OCI-LY3 (cell line): ENCODE measurements around the gene RAD51.

Experiments used
- H2AFZ ChIP-seq: fragments of 200-600, 300-600 bp; shearing (Covaris generic); 2 replicates; pipeline ENCODE4 v1.6.0; 2014; ENCODE audit warnings: antibody characterized with exemption, low read depth, low read length
- H3K27ac ChIP-seq: fragments of 200-600, 300-600 bp; sonication (generic); 2 replicates; pipeline ENCODE4 v1.5.1; 2014; ENCODE audit warnings: mild to moderate bottlenecking, low read length, moderate library complexity, mixed read lengths
- H3K27me3 ChIP-seq: fragments of 200-600, 300-600 bp; sonication (generic); 2 replicates; pipeline ENCODE4 v1.6.1; 2014; ENCODE audit warnings: low read depth, low read length, mixed read lengths
- H3K36me3 ChIP-seq: fragments of 200-600, 300-600 bp; sonication (generic); replicated peaks from 2 replicates; pipeline ENCODE3; 2014; ENCODE audit warnings: low read depth, low read length, mixed read lengths
- H3K4me1 ChIP-seq: fragments of 300-600, 200-600 bp; sonication (generic); 2 replicates; pipeline ENCODE4 v1.6.1; 2014; ENCODE audit warnings: low read length, mixed read lengths
- H3K4me2 ChIP-seq: fragments of 200-600, 300-600 bp; sonication (generic); 2 replicates; pipeline ENCODE4 v1.6.1; 2014; ENCODE audit warnings: low read length, mixed read lengths
- H3K4me3 ChIP-seq: fragments of 300-600, 200-600 bp; sonication (generic); 2 replicates; pipeline ENCODE4 v1.5.1; 2014; ENCODE audit warnings: antibody characterized with exemption, mild to moderate bottlenecking, low read length, moderate library complexity
- H3K79me2 ChIP-seq: fragments of 300-600, 200-600 bp; shearing (Covaris generic); 2 replicates; pipeline ENCODE4 v1.6.1; 2014; ENCODE audit warnings: mild to moderate bottlenecking, low read length, mixed read lengths
- H3K9ac ChIP-seq: fragments of 300-600, 200-600 bp; shearing (Covaris generic); 2 replicates; pipeline ENCODE4 v1.6.0; 2014; ENCODE audit warnings: mild to moderate bottlenecking, low read length, moderate library complexity
- H3K9me3 ChIP-seq: fragments of 200-600, 300-600 bp; shearing (Covaris generic); 2 replicates; pipeline ENCODE4 v1.6.1; 2014; ENCODE audit warnings: low read length, mixed read lengths; ENCODE audit not compliant: insufficient read depth
- H4K20me1 ChIP-seq: fragments of 200-600, 300-600 bp; sonication (generic); 2 replicates; pipeline ENCODE4 v1.6.1; 2016; ENCODE audit warnings: low read length, mixed read lengths; ENCODE audit not compliant: insufficient read depth
- CTCF ChIP-seq: fragments of 200-600, 300-600 bp; sonication (generic); IDR thresholded peaks from 2 replicates; pipeline ENCODE4 v1.5.1; 2014; ENCODE audit warnings: antibody characterized with exemption, low read length, low read depth
- EZH2phosphoT487 ChIP-seq: fragments of 200-600 bp; shearing (Covaris generic); IDR thresholded peaks from 2 replicates; pipeline ENCODE4 v1.6.1; 2018; ENCODE audit warnings: antibody characterized with exemption, mixed run types, low read depth

RAD51 gene

DNA sequence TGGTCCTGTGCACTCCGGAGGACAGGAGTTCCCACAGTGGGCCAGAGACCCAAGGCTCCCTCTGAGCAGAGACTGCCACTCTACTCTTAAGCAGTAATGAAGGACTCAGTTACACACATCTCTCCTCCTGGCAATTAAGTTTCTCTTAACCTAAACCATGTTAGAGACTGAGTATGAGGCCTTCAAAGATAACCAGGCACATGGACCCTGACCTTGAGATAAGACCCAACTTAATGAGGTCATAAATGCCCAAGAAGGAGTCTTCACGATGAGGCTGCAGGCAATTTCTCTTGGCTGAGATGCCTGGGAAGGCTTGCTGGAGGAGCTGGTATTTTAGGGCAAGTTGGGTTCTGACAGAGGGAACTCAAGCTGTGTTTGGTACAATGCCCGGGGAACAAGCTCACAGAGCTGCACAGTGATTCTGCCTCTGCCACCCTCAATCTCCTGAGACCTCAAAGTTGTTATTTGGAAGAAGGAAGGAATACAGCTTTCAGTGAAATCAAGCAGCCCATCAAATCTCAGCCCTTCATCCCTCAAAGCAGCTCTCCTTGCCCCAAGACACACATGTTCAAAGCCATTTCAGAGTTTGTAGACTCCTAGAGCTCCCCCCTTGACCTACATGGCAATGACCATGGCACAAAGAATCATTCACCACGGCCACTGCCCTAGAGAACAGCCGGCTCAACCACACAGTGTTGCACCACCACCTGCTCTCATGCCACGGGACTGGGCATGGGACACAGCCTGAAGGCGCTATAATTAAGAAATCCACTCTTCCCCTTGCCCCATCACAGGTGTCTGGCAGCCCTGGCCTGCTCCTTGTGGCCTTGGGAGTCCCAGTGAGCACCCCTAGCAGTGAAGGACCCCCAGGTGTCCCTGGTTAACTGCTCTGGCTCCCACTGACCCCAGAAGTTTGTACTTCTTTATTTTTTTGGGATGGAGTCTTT lies 53.0 kb downstream of the RAD51 start:
- Histone ChIP-seq H3K27ac (no peak overlapping the region), H3K4me1 (peaks cover 24% of the 10 kb centered on the region), H3K79me2 (peaks cover 18% of the 10 kb centered on the region), H3K4me3 (no peak overlapping the region), H3K4me2 (no peak overlapping the region), H2AFZ (no peak overlapping the region), H3K36me3 (peaks cover 47% of the 10 kb centered on the region), H3K9me3 (no peaks in the 10 kb centered on the region), H3K9ac (no peak overlapping the region), H4K20me1 (no peaks in the 10 kb centered on the region), H3K27me3 (no peaks in the 10 kb centered on the region)
- TF ChIP-seq EZH2phosphoT487 (no peak), CTCF (no peak)

DNA sequence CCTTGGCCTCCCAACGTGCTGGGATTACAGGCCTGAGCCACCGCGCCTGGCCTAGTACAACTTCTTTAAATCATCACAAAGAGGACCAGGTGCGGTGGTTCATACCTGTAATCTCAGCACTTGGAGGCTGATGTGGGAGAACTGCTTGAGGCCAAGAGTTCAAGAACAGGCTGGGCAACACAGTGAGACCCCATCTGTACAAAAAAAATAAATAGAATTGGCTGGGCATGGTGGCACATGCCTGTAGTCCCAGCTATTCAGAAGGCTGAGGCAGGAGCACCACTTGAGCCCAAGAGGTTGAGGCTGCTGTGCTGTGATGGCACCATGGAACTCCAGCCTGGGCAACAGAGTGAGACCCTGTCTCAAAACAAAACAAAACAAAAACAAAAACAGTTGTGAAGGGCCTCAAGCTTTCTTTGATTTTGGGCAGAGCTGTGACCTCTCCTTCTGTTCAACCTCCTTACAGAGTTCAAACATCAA lies 54.2 kb downstream of the RAD51 start:
- no peak overlapping the region for H2AFZ ChIP-seq
- H3K4me2 ChIP-seq, result no peak overlapping the region
- H3K27ac ChIP-seq, result no peak overlapping the region
- TF ChIP-seq EZH2phosphoT487 (no peak), CTCF (no peak)
- peaks cover 29% of the 10 kb centered on the region for H3K79me2 ChIP-seq
- H3K4me1 ChIP-seq, result peaks cover 22% of the 10 kb centered on the region
- peaks cover 39% of the 10 kb centered on the region for H3K36me3 ChIP-seq
- H3K9me3 ChIP-seq, result no peaks in the 10 kb centered on the region
- H3K9ac ChIP-seq, result no peak overlapping the region
- no peaks in the 10 kb centered on the region for H3K27me3 ChIP-seq
- no peak overlapping the region for H3K4me3 ChIP-seq
- no peaks in the 10 kb centered on the region for H4K20me1 ChIP-seq

GRCh38 chr15:40750885-40751284 lies 55.9 kb downstream of the RAD51 start:
- Histone ChIP-seq H3K79me2 (peaks cover 37% of the 10 kb centered on the region), H3K9ac (no peak overlapping the region), H3K36me3 (peaks cover 34% of the 10 kb centered on the region), H2AFZ (no peak overlapping the region), H3K27ac (no peak overlapping the region), H3K4me1 (peaks cover 23% of the 10 kb centered on the region), H3K4me3 (no peak overlapping the region), H3K4me2 (no peak overlapping the region), H4K20me1 (no peaks in the 10 kb centered on the region), H3K9me3 (no peaks in the 10 kb centered on the region), H3K27me3 (no peaks in the 10 kb centered on the region)
- TF ChIP-seq EZH2phosphoT487, result no peak
- no peak for TF ChIP-seq CTCF

GRCh38 chr15:40751745-40752144 lies 56.8 kb downstream of the RAD51 start:
- H3K27me3 ChIP-seq, result no peaks in the 10 kb centered on the region
- no peak overlapping the region for H2AFZ ChIP-seq
- H3K9ac ChIP-seq, result no peak overlapping the region
- H3K79me2 ChIP-seq, result peaks cover 37% of the 10 kb centered on the region
- H3K36me3 ChIP-seq, result peaks cover 34% of the 10 kb centered on the region
- no peaks in the 10 kb centered on the region for H4K20me1 ChIP-seq
- no peak overlapping the region for H3K27ac ChIP-seq
- TF ChIP-seq CTCF, result no peak
- no peak for TF ChIP-seq EZH2phosphoT487
- H3K4me3 ChIP-seq, result no peak overlapping the region
- no peaks in the 10 kb centered on the region for H3K9me3 ChIP-seq
- peaks cover 17% of the 10 kb centered on the region; the same call in 1 of the 2 replicates for H3K4me1 ChIP-seq
- H3K4me2 ChIP-seq, result no peak overlapping the region
